ENCODE data around the gene SH3TC1.

SH3TC1 gene

GRCh38 chr4:8217246-8217511 is 18.1 kb downstream of the SH3TC1 start:
- DNase-seq: no peak

GRCh38 chr4:8217871-8218270 is 18.8 kb downstream of the SH3TC1 start:
- no peak for DNase-seq

- DNase-seq: no peak
These were observed 19.4 kb downstream of the SH3TC1 start for GRCh38 chr4:8218371-8219031.

GRCh38 chr4:8219236-8219635 is 20.1 kb downstream of the SH3TC1 start:
- DNase-seq: no peak

- DNase-seq: no peak
These were observed 21.8 kb downstream of the SH3TC1 start for GRCh38 chr4:8220661-8221450.

GRCh38 chr4:8221476-8221875 is 22.4 kb downstream of the SH3TC1 start:
- DNase-seq: peak in 1 of 2 donors; percentile 73

GRCh38 chr4:8221985-8222384 is 22.9 kb downstream of the SH3TC1 start:
- DNase-seq: no peak

- no peak for DNase-seq
These were observed 23.7 kb downstream of the SH3TC1 start for GRCh38 chr4:8222609-8223388.

GRCh38 chr4:8224267-8224974 is 25.3 kb downstream of the SH3TC1 start:
- no peak for DNase-seq

GRCh38 chr4:8224975-8225625 is 26.0 kb downstream of the SH3TC1 start:
- DNase-seq: peak in 1 of 2 donors; percentile 41

- no peak for DNase-seq
These were observed 26.8 kb downstream of the SH3TC1 start for GRCh38 chr4:8225706-8226443.

GRCh38 chr4:8227201-8227770 is 28.2 kb downstream of the SH3TC1 start:
- DNase-seq: no peak

- no peak for DNase-seq
These were observed 28.8 kb downstream of the SH3TC1 start for GRCh38 chr4:8227771-8228318.

- DNase-seq: peak in 1 of 2 donors; percentile 47
These were observed 29.5 kb downstream of the SH3TC1 start for GRCh38 chr4:8228319-8229250.

- DNase-seq: no peak
These were observed 30.4 kb downstream of the SH3TC1 start for GRCh38 chr4:8229331-8229975.

GRCh38 chr4:8230033-8230432 is 30.9 kb downstream of the SH3TC1 start:
- no peak for DNase-seq

- DNase-seq: no peak
These were observed 31.8 kb downstream of the SH3TC1 start for GRCh38 chr4:8230891-8231290.

GRCh38 chr4:8231551-8232049 is 32.5 kb downstream of the SH3TC1 start:
- DNase-seq: no peak

- no peak for DNase-seq
These were observed 33.7 kb downstream of the SH3TC1 start for GRCh38 chr4:8232748-8233147.

All from bone marrow (tissue), 2 donors.